HG02981 (cell line): ENCODE data around the gene ZEB1.
"Not testable (repeated sequence)": the region's sequence is repeated elsewhere in the genome, so short reads cannot be mapped to it uniquely, and the experiment has no call there.

Experiments
- ATAC-seq: cut with Tn5 transposase; IDR thresholded peaks from one replicate; pipeline ENCODE4 v1.9.1; 2021; ENCODE audit warnings: mild to moderate bottlenecking, moderate library complexity; ENCODE audit not compliant: unreplicated experiment

The ZEB1 gene

GRCh38 chr10:31484431-31485135, 165.6 kb downstream of the ZEB1 start:
- ATAC-seq = no peak

GRCh38 chr10:31490858-31491504, 172.0 kb downstream of the ZEB1 start:
- no peak for ATAC-seq

- ATAC-seq = no peak
Measured at GRCh38 chr10:31507427-31507826, 188.4 kb downstream of the ZEB1 start.

GRCh38 chr10:31508234-31508633, 189.2 kb downstream of the ZEB1 start:
- ATAC-seq = no peak

GRCh38 chr10:31508882-31509281, 189.9 kb downstream of the ZEB1 start:
- no peak for ATAC-seq

GRCh38 chr10:31509989-31510388, 191.0 kb downstream of the ZEB1 start:
- no peak for ATAC-seq

GRCh38 chr10:31515116-31515515, 196.1 kb downstream of the ZEB1 start:
- ATAC-seq = no peak

GRCh38 chr10:31515819-31516402, 196.9 kb downstream of the ZEB1 start:
- no peak for ATAC-seq

- ATAC-seq = no peak
Measured at GRCh38 chr10:31520986-31521831, 202.2 kb downstream of the ZEB1 start.

- no peak for ATAC-seq
Measured at GRCh38 chr10:31522820-31523219, 203.8 kb downstream of the ZEB1 start.

- no peak for ATAC-seq
Measured at GRCh38 chr10:31524460-31524859, 205.4 kb downstream of the ZEB1 start.

- no peak for ATAC-seq
Measured at GRCh38 chr10:31526178-31526577, 207.2 kb downstream of the ZEB1 start.

- no peak for ATAC-seq
Measured at GRCh38 chr10:31526681-31527080, 207.7 kb downstream of the ZEB1 start.

- no peak for ATAC-seq
Measured at GRCh38 chr10:31528831-31529230, 209.8 kb downstream of the ZEB1 start.

GRCh38 chr10:31536302-31536701, 217.3 kb downstream of the ZEB1 start:
- ATAC-seq = no peak

GRCh38 chr10:31549896-31550295, 230.9 kb downstream of the ZEB1 start:
- no peak for ATAC-seq

GRCh38 chr10:31554556-31554955, 235.5 kb downstream of the ZEB1 start:
- no peak for ATAC-seq

- no peak for ATAC-seq
Measured at GRCh38 chr10:31557854-31558253, 238.8 kb downstream of the ZEB1 start.

GRCh38 chr10:31568252-31568861, 249.3 kb downstream of the ZEB1 start:
- not testable (repeated sequence) for ATAC-seq

GRCh38 chr10:31574577-31574976, 255.6 kb downstream of the ZEB1 start:
- ATAC-seq = no peak
